Neural cell (in vitro differentiated cells): ENCODE data around the gene PCDHGC4. TPM values are rescaled to one million over a fixed set of nuclear protein-coding genes. Genes with fewer than 3 reads are reported as not detected.

Experiments
- H2AFZ ChIP-seq: fragments of 200-600, 300-800 bp; sonication (generic), shearing (Covaris generic); 2 replicates; pipeline ENCODE4 v1.6.0; 2014; ENCODE audit warnings: low read depth, mild to moderate bottlenecking, antibody characterized with exemption, low read length, moderate library complexity
- H3F3A ChIP-seq: fragments of 200-600 bp; shearing (Covaris generic); 2 replicates; pipeline ENCODE4 v1.6.1; 2016; ENCODE audit warnings: mild to moderate bottlenecking, moderate library complexity, mixed read lengths, antibody characterized with exemption, low read length; ENCODE audit not compliant: insufficient read depth, poor library complexity, severe bottlenecking
- H3K27ac ChIP-seq: fragments of 200-600, 300-800 bp; sonication (generic), shearing (Covaris generic); 2 replicates; pipeline ENCODE4 v1.5.1; 2014; ENCODE audit warnings: mild to moderate bottlenecking, low read length, moderate library complexity
- H3K27me3 ChIP-seq: fragments of 300-800, 200-600 bp; sonication (generic), shearing (Covaris generic); 2 replicates; pipeline ENCODE4 v1.6.0; 2014; ENCODE audit warnings: mild to moderate bottlenecking, low read depth, low read length, moderate library complexity; ENCODE audit not compliant: insufficient read depth
- H3K36me3 ChIP-seq: fragments of 300-800, 200-600 bp; sonication (generic), shearing (Covaris generic); 2 replicates; pipeline ENCODE4 v1.5.1; 2014; ENCODE audit warnings: mild to moderate bottlenecking, antibody characterized with exemption, low read length, moderate library complexity; ENCODE audit not compliant: insufficient read depth
- H3K4me2 ChIP-seq: fragments of 300-800, 200-600 bp; sonication (generic), shearing (Covaris generic); 2 replicates; pipeline ENCODE4 v1.6.0; 2014; ENCODE audit warnings: mild to moderate bottlenecking, low read length
- H3K4me3 ChIP-seq: fragments of 300-800, 200-600 bp; sonication (generic), shearing (Covaris generic); 2 replicates; pipeline ENCODE4 v1.5.1; 2014; ENCODE audit warnings: mild to moderate bottlenecking, low read length, moderate library complexity
- H3K79me2 ChIP-seq: fragments of 200-600 bp; shearing (Covaris generic); replicated peaks from 2 replicates; pipeline ENCODE4 v1.6.0; 2014; ENCODE audit warnings: mild to moderate bottlenecking, low read length, moderate library complexity; ENCODE audit not compliant: insufficient read depth
- H3K9ac ChIP-seq: fragments of 300-800, 200-600 bp; sonication (generic), shearing (Covaris generic); 2 replicates; pipeline ENCODE4 v1.6.1; 2016; ENCODE audit warnings: mild to moderate bottlenecking, low read length, mixed read lengths
- H3K9me2 ChIP-seq: fragments of 200-600 bp; shearing (Covaris generic); 2 replicates; pipeline ENCODE4 v1.6.1; 2016; ENCODE audit warnings: mild to moderate bottlenecking, low read length, mixed read lengths; ENCODE audit not compliant: insufficient read depth
- H3K9me3 ChIP-seq: fragments of 200-600, 300-800 bp; sonication (generic), shearing (Covaris generic); 2 replicates; pipeline ENCODE4 v1.6.1; 2016; ENCODE audit warnings: mild to moderate bottlenecking, mixed run types, low read length, moderate library complexity, mixed read lengths
- H4K20me1 ChIP-seq: fragments of 200-600 bp; shearing (Covaris generic); 2 replicates; pipeline ENCODE4 v1.6.1; 2016; ENCODE audit warnings: mild to moderate bottlenecking, mixed run types; ENCODE audit not compliant: insufficient read depth
- EP300 ChIP-seq: fragments of 450-650 bp; conservative IDR thresholded peaks from 2 replicates; pipeline ENCODE4 v1.6.1; 2014; ENCODE audit warnings: antibody characterized with exemption, mild to moderate bottlenecking, moderate library complexity; ENCODE audit not compliant: poor library complexity, severe bottlenecking
- EZH2 ChIP-seq: fragments of 200-600, 300-800 bp; shearing (Covaris generic), sonication (generic); IDR thresholded peaks from 2 replicates; pipeline ENCODE4 v1.6.1; 2014; ENCODE audit warnings: antibody characterized with exemption, low read length, borderline replicate concordance, mild to moderate bottlenecking; ENCODE audit not compliant: insufficient read depth, poor library complexity, severe bottlenecking
- MXI1 ChIP-seq: fragments of 450-650 bp; conservative IDR thresholded peaks from 2 replicates; pipeline ENCODE4 v1.6.1; 2014; ENCODE audit warnings: antibody characterized with exemption, mild to moderate bottlenecking; ENCODE audit not compliant: poor library complexity, severe bottlenecking
- POLR2AphosphoS5 ChIP-seq: IDR thresholded peaks from 2 replicates; pipeline ENCODE4 v1.6.1; 2012
- RAD21 ChIP-seq: fragments of 450-650 bp; conservative IDR thresholded peaks from 2 replicates; pipeline ENCODE4 v1.6.1; 2014; ENCODE audit warnings: antibody characterized with exemption, mild to moderate bottlenecking, moderate library complexity
- SMC3 ChIP-seq: fragments of 450-650 bp; conservative IDR thresholded peaks from 2 replicates; pipeline ENCODE4 v1.6.1; 2014; ENCODE audit warnings: antibody characterized with exemption, mild to moderate bottlenecking, moderate library complexity; ENCODE audit not compliant: poor library complexity
- TAF1 ChIP-seq: IDR thresholded peaks from 2 replicates; pipeline ENCODE4 v1.6.1; 2012; ENCODE audit warnings: low read depth
- polyA plus RNA-seq: library from polyadenylated mRNA; depleted of rRNA; stranded (reverse); fragments of >200 nt; gene quantifications from 2 replicates; pipeline ENCODE4 v1.2.3, GENCODE V29; 2014
- TF ChIP-seq, protein P1 (sequence below): fragments of 450-650 bp; IDR thresholded peaks from 2 replicates; pipeline ENCODE4 v1.5.1; 2014; ENCODE audit warnings: antibody characterized with exemption, mild to moderate bottlenecking, moderate library complexity; ENCODE audit not compliant: poor library complexity, severe bottlenecking
- TF ChIP-seq, protein P2 (sequence below): IDR thresholded peaks from 2 replicates; pipeline ENCODE4 v1.6.1; 2012; ENCODE audit warnings: borderline replicate concordance

The PCDHGC4 gene
- polyA plus RNA-seq, 1 donor from 2014 or later: 4.3 TPM

DNA sequence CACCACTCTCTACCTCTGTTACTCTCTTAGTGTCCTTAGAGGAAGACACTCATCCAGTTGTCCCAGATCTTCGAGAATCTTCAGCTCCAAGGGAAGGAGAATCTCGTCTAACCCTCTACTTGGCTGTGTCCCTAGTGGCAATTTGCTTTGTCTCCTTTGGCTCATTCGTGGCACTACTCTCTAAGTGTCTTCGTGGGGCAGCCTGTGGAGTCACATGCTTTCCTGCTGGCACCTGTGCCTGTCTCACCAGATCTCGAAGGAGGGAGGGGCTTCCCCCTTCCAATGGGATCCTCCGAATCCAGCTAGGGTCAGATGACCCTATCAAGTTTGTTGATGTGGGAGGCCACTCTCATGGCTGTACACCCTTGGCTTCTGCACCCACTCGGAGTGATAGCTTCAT lies 2.3 kb downstream of the PCDHGC4 start:
- no peak overlapping the region for H3K27ac ChIP-seq
- no peak overlapping the region for H3K4me3 ChIP-seq
- no peaks in the 10 kb centered on the region for H3K9me2 ChIP-seq
- no peak overlapping the region for H3K4me2 ChIP-seq
- H4K20me1 ChIP-seq: no peaks in the 10 kb centered on the region
- TF ChIP-seq RAD21: no peak
- no peak for TF ChIP-seq SMC3
- no peak for TF ChIP-seq TAF1
- TF ChIP-seq, protein P1, sequence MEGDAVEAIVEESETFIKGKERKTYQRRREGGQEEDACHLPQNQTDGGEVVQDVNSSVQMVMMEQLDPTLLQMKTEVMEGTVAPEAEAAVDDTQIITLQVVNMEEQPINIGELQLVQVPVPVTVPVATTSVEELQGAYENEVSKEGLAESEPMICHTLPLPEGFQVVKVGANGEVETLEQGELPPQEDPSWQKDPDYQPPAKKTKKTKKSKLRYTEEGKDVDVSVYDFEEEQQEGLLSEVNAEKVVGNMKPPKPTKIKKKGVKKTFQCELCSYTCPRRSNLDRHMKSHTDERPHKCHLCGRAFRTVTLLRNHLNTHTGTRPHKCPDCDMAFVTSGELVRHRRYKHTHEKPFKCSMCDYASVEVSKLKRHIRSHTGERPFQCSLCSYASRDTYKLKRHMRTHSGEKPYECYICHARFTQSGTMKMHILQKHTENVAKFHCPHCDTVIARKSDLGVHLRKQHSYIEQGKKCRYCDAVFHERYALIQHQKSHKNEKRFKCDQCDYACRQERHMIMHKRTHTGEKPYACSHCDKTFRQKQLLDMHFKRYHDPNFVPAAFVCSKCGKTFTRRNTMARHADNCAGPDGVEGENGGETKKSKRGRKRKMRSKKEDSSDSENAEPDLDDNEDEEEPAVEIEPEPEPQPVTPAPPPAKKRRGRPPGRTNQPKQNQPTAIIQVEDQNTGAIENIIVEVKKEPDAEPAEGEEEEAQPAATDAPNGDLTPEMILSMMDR: no peak
- no peak for TF ChIP-seq EP300
- TF ChIP-seq EZH2: no peak
- TF ChIP-seq, protein P2, sequence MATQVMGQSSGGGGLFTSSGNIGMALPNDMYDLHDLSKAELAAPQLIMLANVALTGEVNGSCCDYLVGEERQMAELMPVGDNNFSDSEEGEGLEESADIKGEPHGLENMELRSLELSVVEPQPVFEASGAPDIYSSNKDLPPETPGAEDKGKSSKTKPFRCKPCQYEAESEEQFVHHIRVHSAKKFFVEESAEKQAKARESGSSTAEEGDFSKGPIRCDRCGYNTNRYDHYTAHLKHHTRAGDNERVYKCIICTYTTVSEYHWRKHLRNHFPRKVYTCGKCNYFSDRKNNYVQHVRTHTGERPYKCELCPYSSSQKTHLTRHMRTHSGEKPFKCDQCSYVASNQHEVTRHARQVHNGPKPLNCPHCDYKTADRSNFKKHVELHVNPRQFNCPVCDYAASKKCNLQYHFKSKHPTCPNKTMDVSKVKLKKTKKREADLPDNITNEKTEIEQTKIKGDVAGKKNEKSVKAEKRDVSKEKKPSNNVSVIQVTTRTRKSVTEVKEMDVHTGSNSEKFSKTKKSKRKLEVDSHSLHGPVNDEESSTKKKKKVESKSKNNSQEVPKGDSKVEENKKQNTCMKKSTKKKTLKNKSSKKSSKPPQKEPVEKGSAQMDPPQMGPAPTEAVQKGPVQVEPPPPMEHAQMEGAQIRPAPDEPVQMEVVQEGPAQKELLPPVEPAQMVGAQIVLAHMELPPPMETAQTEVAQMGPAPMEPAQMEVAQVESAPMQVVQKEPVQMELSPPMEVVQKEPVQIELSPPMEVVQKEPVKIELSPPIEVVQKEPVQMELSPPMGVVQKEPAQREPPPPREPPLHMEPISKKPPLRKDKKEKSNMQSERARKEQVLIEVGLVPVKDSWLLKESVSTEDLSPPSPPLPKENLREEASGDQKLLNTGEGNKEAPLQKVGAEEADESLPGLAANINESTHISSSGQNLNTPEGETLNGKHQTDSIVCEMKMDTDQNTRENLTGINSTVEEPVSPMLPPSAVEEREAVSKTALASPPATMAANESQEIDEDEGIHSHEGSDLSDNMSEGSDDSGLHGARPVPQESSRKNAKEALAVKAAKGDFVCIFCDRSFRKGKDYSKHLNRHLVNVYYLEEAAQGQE: no peak
- TF ChIP-seq POLR2AphosphoS5: no peak
- no peak for TF ChIP-seq MXI1
- H3F3A ChIP-seq: peaks cover 4% of the 10 kb centered on the region
- H2AFZ ChIP-seq: no peak overlapping the region
- peaks cover 47% of the 10 kb centered on the region for H3K9me3 ChIP-seq
- H3K9ac ChIP-seq: no peak overlapping the region
- H3K27me3 ChIP-seq: no peaks in the 10 kb centered on the region
- H3K79me2 ChIP-seq: peaks cover 6% of the 10 kb centered on the region
- peaks cover 24% of the 10 kb centered on the region for H3K36me3 ChIP-seq

DNA sequence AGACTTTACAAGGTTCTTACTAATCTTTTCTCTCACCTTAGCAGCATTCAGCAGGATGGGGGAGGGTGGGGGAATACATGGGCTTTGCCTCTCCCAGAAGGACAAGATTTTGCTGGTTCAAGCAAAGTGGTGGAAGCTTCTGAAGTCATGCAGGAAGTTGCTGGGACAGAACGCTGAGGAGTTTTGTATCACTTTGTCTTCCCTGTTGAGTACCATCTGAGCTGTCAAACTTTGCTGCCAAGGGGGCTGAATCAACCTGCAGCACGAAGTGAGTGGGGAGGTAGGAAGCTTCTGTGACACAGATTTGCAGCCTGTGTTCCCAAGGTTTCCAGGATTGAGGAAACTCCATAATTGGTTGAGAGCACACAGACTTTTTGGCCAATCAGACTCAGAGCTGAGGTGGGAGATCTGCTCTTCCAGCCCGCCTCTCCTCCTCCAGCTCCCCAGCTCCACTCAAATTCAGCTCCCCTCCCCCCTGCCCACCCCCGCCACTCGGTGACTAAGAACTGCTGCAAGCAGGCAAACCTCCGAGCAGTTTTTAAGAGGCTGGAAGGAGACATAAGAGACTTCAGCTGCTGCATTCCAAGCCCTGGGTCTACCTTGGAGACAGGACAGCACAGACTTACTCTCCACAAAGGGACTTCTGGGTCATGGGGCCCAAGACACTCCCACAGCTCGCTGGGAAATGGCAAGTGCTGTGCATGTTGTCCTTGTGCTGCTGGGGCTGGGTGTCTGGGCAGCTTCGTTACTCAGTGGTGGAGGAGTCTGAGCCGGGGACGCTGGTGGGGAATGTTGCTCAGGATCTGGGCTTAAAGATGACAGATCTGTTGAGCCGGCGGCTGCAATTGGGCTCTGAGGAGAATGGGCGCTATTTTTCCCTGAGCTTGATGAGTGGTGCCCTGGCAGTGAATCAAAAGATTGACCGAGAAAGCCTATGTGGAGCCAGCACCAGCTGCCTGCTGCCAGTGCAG lies 4.0 kb downstream of the PCDHGC4 start, which contains the start of gene PCDHGC5:
Gene PCDHGC5, plus strand, starts transcription at position 491 of the 971 bp plus-strand sequence. Its CDS starts 160 bp downstream, at position 651.
- Histone ChIP-seq H3K36me3 (peaks cover 30% of the 10 kb centered on the region), H3K9me2 (no peaks in the 10 kb centered on the region), H3K9me3 (peaks cover 54% of the 10 kb centered on the region), H3K79me2 (peaks cover 10% of the 10 kb centered on the region), H3F3A (peaks cover 2% of the 10 kb centered on the region), H3K4me3 (no peak within 1 kb of the TSS), H3K9ac (no peak within 1 kb of the TSS), H2AFZ (no peak within 1 kb of the TSS), H3K4me2 (no peak within 1 kb of the TSS), H4K20me1 (no peaks in the 10 kb centered on the region), H3K27me3 (no peaks in the 10 kb centered on the region), H3K27ac (no peak within 1 kb of the TSS)
- TF ChIP-seq TAF1 (no peak), POLR2AphosphoS5 (no peak), EZH2 (no peak)
- TF ChIP-seq, protein P2: no peak
